Neural cell (in vitro differentiated cells): ENCODE data around the gene GRID1. TPM values are rescaled to one million over a fixed set of nuclear protein-coding genes. Genes with fewer than 3 reads are reported as not detected.

Source experiments
- H2AFZ ChIP-seq: fragments of 200-600, 300-800 bp; sonication (generic), shearing (Covaris generic); 2 replicates; pipeline ENCODE4 v1.6.0; 2014; ENCODE audit warnings: low read depth, mild to moderate bottlenecking, antibody characterized with exemption, low read length, moderate library complexity
- H3F3A ChIP-seq: fragments of 200-600 bp; shearing (Covaris generic); 2 replicates; pipeline ENCODE4 v1.6.1; 2016; ENCODE audit warnings: mild to moderate bottlenecking, moderate library complexity, mixed read lengths, antibody characterized with exemption, low read length; ENCODE audit not compliant: insufficient read depth, poor library complexity, severe bottlenecking
- H3K27ac ChIP-seq: fragments of 200-600, 300-800 bp; sonication (generic), shearing (Covaris generic); 2 replicates; pipeline ENCODE4 v1.5.1; 2014; ENCODE audit warnings: mild to moderate bottlenecking, low read length, moderate library complexity
- H3K27me3 ChIP-seq: fragments of 300-800, 200-600 bp; sonication (generic), shearing (Covaris generic); 2 replicates; pipeline ENCODE4 v1.6.0; 2014; ENCODE audit warnings: mild to moderate bottlenecking, low read depth, low read length, moderate library complexity; ENCODE audit not compliant: insufficient read depth
- H3K36me3 ChIP-seq: fragments of 300-800, 200-600 bp; sonication (generic), shearing (Covaris generic); 2 replicates; pipeline ENCODE4 v1.5.1; 2014; ENCODE audit warnings: mild to moderate bottlenecking, antibody characterized with exemption, low read length, moderate library complexity; ENCODE audit not compliant: insufficient read depth
- H3K4me2 ChIP-seq: fragments of 300-800, 200-600 bp; sonication (generic), shearing (Covaris generic); 2 replicates; pipeline ENCODE4 v1.6.0; 2014; ENCODE audit warnings: mild to moderate bottlenecking, low read length
- H3K4me3 ChIP-seq: fragments of 300-800, 200-600 bp; sonication (generic), shearing (Covaris generic); 2 replicates; pipeline ENCODE4 v1.5.1; 2014; ENCODE audit warnings: mild to moderate bottlenecking, low read length, moderate library complexity
- H3K79me2 ChIP-seq: fragments of 200-600 bp; shearing (Covaris generic); replicated peaks from 2 replicates; pipeline ENCODE4 v1.6.0; 2014; ENCODE audit warnings: mild to moderate bottlenecking, low read length, moderate library complexity; ENCODE audit not compliant: insufficient read depth
- H3K9ac ChIP-seq: fragments of 300-800, 200-600 bp; sonication (generic), shearing (Covaris generic); 2 replicates; pipeline ENCODE4 v1.6.1; 2016; ENCODE audit warnings: mild to moderate bottlenecking, low read length, mixed read lengths
- H3K9me2 ChIP-seq: fragments of 200-600 bp; shearing (Covaris generic); 2 replicates; pipeline ENCODE4 v1.6.1; 2016; ENCODE audit warnings: mild to moderate bottlenecking, low read length, mixed read lengths; ENCODE audit not compliant: insufficient read depth
- H3K9me3 ChIP-seq: fragments of 200-600, 300-800 bp; sonication (generic), shearing (Covaris generic); 2 replicates; pipeline ENCODE4 v1.6.1; 2016; ENCODE audit warnings: mild to moderate bottlenecking, mixed run types, low read length, moderate library complexity, mixed read lengths
- H4K20me1 ChIP-seq: fragments of 200-600 bp; shearing (Covaris generic); 2 replicates; pipeline ENCODE4 v1.6.1; 2016; ENCODE audit warnings: mild to moderate bottlenecking, mixed run types; ENCODE audit not compliant: insufficient read depth
- EP300 ChIP-seq: fragments of 450-650 bp; conservative IDR thresholded peaks from 2 replicates; pipeline ENCODE4 v1.6.1; 2014; ENCODE audit warnings: antibody characterized with exemption, mild to moderate bottlenecking, moderate library complexity; ENCODE audit not compliant: poor library complexity, severe bottlenecking
- EZH2 ChIP-seq: fragments of 200-600, 300-800 bp; shearing (Covaris generic), sonication (generic); IDR thresholded peaks from 2 replicates; pipeline ENCODE4 v1.6.1; 2014; ENCODE audit warnings: antibody characterized with exemption, low read length, borderline replicate concordance, mild to moderate bottlenecking; ENCODE audit not compliant: insufficient read depth, poor library complexity, severe bottlenecking
- MXI1 ChIP-seq: fragments of 450-650 bp; conservative IDR thresholded peaks from 2 replicates; pipeline ENCODE4 v1.6.1; 2014; ENCODE audit warnings: antibody characterized with exemption, mild to moderate bottlenecking; ENCODE audit not compliant: poor library complexity, severe bottlenecking
- POLR2AphosphoS5 ChIP-seq: IDR thresholded peaks from 2 replicates; pipeline ENCODE4 v1.6.1; 2012
- RAD21 ChIP-seq: fragments of 450-650 bp; conservative IDR thresholded peaks from 2 replicates; pipeline ENCODE4 v1.6.1; 2014; ENCODE audit warnings: antibody characterized with exemption, mild to moderate bottlenecking, moderate library complexity
- SMC3 ChIP-seq: fragments of 450-650 bp; conservative IDR thresholded peaks from 2 replicates; pipeline ENCODE4 v1.6.1; 2014; ENCODE audit warnings: antibody characterized with exemption, mild to moderate bottlenecking, moderate library complexity; ENCODE audit not compliant: poor library complexity
- TAF1 ChIP-seq: IDR thresholded peaks from 2 replicates; pipeline ENCODE4 v1.6.1; 2012; ENCODE audit warnings: low read depth
- polyA plus RNA-seq: library from polyadenylated mRNA; depleted of rRNA; stranded (reverse); fragments of >200 nt; gene quantifications from 2 replicates; pipeline ENCODE4 v1.2.3, GENCODE V29; 2014
- TF ChIP-seq, protein P1 (sequence below): IDR thresholded peaks from 2 replicates; pipeline ENCODE4 v1.6.1; 2012; ENCODE audit warnings: borderline replicate concordance
- TF ChIP-seq, protein P2 (sequence below): fragments of 450-650 bp; IDR thresholded peaks from 2 replicates; pipeline ENCODE4 v1.5.1; 2014; ENCODE audit warnings: antibody characterized with exemption, mild to moderate bottlenecking, moderate library complexity; ENCODE audit not compliant: poor library complexity, severe bottlenecking

The GRID1 gene
- polyA plus RNA-seq, 1 donor from 2014 or later = 7.3 TPM

DNA sequence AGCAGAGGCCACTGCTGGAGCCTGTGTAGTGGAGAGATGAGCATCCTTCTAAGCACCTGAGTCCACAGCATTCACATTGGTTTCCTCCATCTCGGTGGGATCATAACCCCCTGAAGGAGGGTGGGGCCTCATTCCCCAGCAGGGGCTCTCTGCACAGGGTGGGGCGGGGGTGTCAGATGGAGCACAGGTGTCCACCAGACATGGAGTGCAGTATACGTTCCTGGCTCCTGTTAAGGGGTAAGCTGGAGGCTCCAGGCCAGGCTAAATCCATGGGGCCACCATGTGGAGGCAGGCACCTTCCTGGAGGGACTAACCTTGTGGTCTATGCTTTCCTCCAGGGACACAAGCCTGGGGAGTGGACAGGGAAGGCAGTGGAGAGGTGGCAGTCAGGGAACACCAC lies 252.6 kb downstream of the GRID1 start:
- H3F3A ChIP-seq = no peaks in the 10 kb centered on the region
- H3K4me3 ChIP-seq = no peak overlapping the region
- H2AFZ ChIP-seq = no peak overlapping the region
- no peak for TF ChIP-seq TAF1
- TF ChIP-seq EZH2 = no peak
- TF ChIP-seq EP300 = no peak
- no peak for TF ChIP-seq MXI1
- TF ChIP-seq, protein P1, sequence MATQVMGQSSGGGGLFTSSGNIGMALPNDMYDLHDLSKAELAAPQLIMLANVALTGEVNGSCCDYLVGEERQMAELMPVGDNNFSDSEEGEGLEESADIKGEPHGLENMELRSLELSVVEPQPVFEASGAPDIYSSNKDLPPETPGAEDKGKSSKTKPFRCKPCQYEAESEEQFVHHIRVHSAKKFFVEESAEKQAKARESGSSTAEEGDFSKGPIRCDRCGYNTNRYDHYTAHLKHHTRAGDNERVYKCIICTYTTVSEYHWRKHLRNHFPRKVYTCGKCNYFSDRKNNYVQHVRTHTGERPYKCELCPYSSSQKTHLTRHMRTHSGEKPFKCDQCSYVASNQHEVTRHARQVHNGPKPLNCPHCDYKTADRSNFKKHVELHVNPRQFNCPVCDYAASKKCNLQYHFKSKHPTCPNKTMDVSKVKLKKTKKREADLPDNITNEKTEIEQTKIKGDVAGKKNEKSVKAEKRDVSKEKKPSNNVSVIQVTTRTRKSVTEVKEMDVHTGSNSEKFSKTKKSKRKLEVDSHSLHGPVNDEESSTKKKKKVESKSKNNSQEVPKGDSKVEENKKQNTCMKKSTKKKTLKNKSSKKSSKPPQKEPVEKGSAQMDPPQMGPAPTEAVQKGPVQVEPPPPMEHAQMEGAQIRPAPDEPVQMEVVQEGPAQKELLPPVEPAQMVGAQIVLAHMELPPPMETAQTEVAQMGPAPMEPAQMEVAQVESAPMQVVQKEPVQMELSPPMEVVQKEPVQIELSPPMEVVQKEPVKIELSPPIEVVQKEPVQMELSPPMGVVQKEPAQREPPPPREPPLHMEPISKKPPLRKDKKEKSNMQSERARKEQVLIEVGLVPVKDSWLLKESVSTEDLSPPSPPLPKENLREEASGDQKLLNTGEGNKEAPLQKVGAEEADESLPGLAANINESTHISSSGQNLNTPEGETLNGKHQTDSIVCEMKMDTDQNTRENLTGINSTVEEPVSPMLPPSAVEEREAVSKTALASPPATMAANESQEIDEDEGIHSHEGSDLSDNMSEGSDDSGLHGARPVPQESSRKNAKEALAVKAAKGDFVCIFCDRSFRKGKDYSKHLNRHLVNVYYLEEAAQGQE = no peak
- H3K36me3 ChIP-seq = no peaks in the 10 kb centered on the region
- H3K27ac ChIP-seq = no peak overlapping the region
- H3K27me3 ChIP-seq = no peaks in the 10 kb centered on the region
- no peaks in the 10 kb centered on the region for H4K20me1 ChIP-seq
- H3K9ac ChIP-seq = no peak overlapping the region
- no peaks in the 10 kb centered on the region for H3K79me2 ChIP-seq
- H3K4me2 ChIP-seq = no peak overlapping the region
- no peaks in the 10 kb centered on the region for H3K9me3 ChIP-seq
- H3K9me2 ChIP-seq = no peaks in the 10 kb centered on the region

DNA sequence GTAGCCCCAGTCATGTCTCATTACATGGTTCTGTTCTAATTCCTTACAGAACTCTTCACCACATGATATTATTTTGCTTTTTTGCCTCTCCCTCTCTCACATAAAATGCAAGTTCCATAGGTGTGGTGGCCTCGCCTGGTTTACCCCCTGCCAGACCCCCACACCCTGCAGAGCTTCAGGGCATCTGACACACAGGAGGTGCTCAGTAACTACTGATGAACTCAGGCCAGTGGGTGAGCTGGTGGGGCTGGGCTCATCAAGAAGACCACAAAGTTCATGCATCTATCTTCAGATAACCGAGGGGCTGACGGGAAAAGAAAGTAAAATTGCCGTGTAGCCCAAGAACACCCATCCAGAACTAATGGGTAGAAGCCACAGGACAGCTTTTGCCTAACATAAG lies 253.1 kb downstream of the GRID1 start:
- no peak for TF ChIP-seq EZH2
- no peak for TF ChIP-seq EP300
- no peak for TF ChIP-seq SMC3
- TF ChIP-seq POLR2AphosphoS5 = no peak
- TF ChIP-seq, protein P2, sequence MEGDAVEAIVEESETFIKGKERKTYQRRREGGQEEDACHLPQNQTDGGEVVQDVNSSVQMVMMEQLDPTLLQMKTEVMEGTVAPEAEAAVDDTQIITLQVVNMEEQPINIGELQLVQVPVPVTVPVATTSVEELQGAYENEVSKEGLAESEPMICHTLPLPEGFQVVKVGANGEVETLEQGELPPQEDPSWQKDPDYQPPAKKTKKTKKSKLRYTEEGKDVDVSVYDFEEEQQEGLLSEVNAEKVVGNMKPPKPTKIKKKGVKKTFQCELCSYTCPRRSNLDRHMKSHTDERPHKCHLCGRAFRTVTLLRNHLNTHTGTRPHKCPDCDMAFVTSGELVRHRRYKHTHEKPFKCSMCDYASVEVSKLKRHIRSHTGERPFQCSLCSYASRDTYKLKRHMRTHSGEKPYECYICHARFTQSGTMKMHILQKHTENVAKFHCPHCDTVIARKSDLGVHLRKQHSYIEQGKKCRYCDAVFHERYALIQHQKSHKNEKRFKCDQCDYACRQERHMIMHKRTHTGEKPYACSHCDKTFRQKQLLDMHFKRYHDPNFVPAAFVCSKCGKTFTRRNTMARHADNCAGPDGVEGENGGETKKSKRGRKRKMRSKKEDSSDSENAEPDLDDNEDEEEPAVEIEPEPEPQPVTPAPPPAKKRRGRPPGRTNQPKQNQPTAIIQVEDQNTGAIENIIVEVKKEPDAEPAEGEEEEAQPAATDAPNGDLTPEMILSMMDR = no peak
- TF ChIP-seq, protein P1 = no peak
- no peak for TF ChIP-seq TAF1
- no peak for TF ChIP-seq RAD21
- no peak for TF ChIP-seq MXI1
- H2AFZ ChIP-seq = no peak overlapping the region
- H4K20me1 ChIP-seq = no peaks in the 10 kb centered on the region
- H3K4me2 ChIP-seq = no peak overlapping the region
- no peaks in the 10 kb centered on the region for H3K36me3 ChIP-seq
- no peaks in the 10 kb centered on the region for H3K9me2 ChIP-seq
- no peaks in the 10 kb centered on the region for H3K9me3 ChIP-seq
- no peaks in the 10 kb centered on the region for H3K79me2 ChIP-seq
- no peak overlapping the region for H3K9ac ChIP-seq
- no peak overlapping the region for H3K27ac ChIP-seq
- H3K27me3 ChIP-seq = no peaks in the 10 kb centered on the region
- H3F3A ChIP-seq = no peaks in the 10 kb centered on the region
- H3K4me3 ChIP-seq = no peak overlapping the region
